HEK293T (cell line): ENCODE measurements around the gene COMMD1.

Experiments
- ARNT ChIP-seq: fragments of 450-650 bp; IDR thresholded peaks from 2 replicates; pipeline ENCODE4 v1.6.1; 2017; ENCODE audit warnings: mild to moderate bottlenecking
- FOXK2 ChIP-seq: fragments of 450-650 bp; IDR thresholded peaks from 2 replicates; pipeline ENCODE4 v1.6.1; 2016; ENCODE audit warnings: mild to moderate bottlenecking
- PKNOX1 ChIP-seq: fragments of 450-650 bp; IDR thresholded peaks from 2 replicates; pipeline ENCODE4 v1.6.1; 2016

GRCh38 chr2:61905372-61906185 lies at the start of gene COMMD1:
- TF ChIP-seq FOXK2 (no peak), PKNOX1 (no peak), ARNT (no peak)
